HG03460 (cell line): ENCODE data around the gene IGSF3.
A peak's percentile ranks its signal among the peaks of the same experiment; 100 is the strongest.
"Not testable (repeated sequence)": the region's sequence is repeated elsewhere in the genome, so short reads cannot be mapped to it uniquely, and the experiment has no call there.

ENCODE experiments used
- ATAC-seq: cut with Tn5 transposase; IDR thresholded peaks from one replicate; pipeline ENCODE4 v1.9.1; 2021; ENCODE audit not compliant: unreplicated experiment

Gene IGSF3

GRCh38 chr1:116603646-116604045, 63.9 kb downstream of the IGSF3 start:
- not testable (repeated sequence) for ATAC-seq

DNA sequence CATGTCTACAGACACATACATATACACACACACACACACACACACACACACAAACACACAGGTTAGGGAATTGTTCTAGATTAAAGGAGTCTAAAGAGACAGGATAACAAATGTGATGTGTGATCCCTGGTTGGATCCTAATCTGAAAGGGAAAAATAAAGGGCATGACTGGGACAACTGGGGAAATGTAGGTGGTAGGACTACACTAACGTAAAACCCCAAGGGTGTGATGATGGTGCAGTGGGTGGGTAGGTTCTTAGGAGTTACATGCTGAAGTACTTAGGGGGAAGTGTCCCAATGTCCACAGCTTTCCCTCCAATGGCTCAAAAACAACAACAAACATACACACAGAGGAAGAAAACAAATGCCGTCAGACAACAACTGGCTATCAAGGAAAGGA, 68.2 kb downstream of the IGSF3 start:
- not testable (repeated sequence) for ATAC-seq

DNA sequence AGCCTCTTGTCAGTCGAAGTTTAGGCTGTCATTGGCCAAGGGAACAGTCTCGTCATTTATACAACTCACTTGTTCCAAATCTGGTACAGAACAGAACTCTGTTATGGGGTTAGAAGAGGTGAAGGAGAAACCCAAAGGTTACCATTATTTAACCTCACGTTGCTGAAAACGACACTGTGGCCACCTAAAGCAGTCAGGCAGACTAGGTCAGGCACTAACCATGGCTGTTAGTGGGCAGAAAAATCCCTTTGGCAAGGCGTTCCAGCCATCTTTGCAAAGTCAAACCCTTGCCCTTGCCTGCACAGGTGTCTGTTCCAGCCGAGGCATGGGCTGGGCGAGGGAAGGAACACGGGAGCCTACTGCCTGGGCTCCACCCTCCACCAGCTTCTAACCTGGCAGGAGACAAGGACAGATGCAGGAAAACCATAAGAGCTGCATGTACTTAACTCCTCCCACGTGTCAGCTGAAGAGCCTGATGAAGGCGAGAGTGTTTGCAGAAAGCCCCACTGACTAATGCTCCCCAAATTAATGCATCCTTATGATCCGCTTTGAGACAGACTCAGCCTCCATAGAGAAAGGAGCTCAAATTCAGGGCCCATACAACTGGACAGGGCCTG, 69.0 kb downstream of the IGSF3 start:
- not testable (repeated sequence) for ATAC-seq

- peak; percentile 66 for ATAC-seq
Measured at GRCh38 chr1:116597388-116597787, 70.1 kb downstream of the IGSF3 start.

DNA sequence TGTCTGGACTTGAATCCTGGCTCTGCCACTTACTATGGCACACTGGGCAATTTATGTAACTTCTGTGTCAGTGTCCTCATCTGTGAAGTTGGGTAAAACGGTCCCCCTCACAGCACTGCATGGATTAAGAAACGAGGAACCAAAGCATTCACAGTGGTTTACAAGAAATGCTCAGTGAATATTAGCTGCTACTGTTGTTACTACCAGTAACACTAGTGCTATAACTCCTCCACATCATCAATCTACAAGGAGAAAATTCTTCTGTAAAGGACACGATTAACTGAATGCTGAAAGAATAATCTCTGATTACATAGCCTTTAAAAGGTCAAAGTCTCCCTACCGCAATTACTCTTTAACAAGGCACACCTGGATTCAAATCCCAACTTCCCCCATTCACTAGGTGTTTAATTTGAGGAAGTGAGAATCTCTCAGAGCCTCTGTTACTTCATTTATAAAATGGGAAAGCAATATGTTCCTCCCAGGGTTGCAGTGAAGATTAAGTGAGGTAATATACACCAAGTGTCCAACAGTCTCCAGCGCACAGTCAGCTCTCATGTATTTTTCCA, 70.7 kb downstream of the IGSF3 start:
- ATAC-seq, result not testable (repeated sequence)

DNA sequence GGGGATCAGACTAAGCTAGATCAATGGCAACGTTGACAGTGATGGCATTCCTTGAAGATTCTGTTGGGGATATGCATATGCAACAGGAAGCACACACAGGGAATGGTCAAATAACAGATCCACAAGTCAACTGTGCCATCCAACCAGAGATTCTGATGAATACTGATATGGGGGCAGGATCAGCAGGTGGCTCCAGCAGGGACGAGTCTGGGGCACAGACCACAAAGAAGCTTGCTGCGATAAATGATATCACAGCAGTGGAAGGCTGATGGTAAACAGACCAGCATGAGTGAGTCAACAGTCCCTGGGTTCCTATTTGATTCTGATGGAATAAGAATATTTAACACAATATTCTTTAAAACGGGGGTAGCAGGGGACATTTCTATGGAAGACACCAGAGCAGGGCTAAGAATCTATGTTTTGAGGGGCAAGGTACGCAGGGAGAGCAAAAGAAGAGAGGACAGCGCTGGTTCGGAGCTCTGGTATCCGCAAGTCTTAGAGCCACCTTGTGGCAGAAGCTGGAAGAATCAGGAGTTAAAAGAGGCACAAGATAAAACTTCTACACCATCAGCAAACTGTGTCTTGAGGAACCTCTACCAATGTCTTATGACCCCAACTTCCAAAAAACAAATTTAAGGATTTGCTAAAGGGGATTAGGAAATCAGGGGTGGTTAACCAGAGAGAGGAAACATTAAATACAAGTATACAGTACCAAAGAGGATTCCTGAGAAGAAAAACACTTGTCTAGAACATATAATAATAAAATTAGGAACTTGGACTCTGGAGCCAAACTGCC, 71.4 kb downstream of the IGSF3 start:
- ATAC-seq, result peak; percentile 50

GRCh38 chr1:116595065-116595840, 72.3 kb downstream of the IGSF3 start:
- not testable (repeated sequence) for ATAC-seq

- not testable (repeated sequence) for ATAC-seq
Measured at GRCh38 chr1:116593977-116594376, 73.6 kb downstream of the IGSF3 start.

DNA sequence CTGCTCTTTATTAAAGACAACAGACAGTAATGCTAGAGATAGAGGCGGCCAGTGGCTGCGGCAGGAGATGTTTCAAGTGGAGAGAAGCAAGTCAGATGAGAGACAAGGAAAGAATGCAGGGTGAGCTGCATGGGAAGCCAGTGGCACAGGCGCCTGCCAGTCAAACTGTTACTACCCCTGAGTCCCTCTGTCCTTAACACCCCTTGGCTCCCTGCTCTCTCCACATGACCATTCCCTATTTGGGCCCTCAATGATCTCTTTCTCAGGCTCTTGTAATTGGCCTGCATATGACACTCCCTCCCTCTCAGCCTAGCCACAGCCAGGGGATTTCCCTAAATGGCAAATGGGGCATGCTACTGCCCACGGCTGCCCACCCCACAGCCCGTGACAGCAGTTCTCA, 74.1 kb downstream of the IGSF3 start:
- not testable (repeated sequence) for ATAC-seq

DNA sequence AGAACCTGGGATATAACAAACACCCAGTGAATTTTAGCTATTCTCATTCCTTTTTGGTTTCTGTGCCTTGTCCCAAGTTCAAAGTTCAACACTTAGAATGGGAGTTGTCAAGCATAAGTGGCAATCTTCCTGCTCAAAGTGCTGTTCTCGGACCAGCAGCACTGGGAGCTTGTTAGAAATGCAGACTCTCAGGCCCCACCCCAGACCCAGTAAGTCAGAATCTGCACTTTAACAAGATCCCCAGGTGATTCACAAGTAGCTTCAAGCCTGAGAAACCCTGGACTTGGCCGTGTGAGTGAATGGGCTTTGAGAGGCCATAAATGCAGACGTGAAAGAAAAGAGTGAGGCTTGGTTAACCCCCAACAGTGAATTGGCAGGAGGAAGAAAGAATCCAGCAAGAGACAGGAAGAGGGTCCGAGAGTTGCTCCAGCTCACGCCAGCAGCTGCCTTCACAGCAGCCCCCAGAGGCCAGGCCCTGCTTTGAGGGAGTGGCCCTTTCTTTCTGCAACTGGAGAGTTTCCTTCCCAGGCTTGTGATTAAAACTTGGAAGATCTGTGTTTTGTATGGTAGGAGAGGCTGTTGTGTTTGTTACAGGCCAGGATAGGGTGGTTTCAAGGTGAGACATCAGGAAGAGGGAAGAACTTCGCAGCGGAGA, 75.5 kb downstream of the IGSF3 start:
- ATAC-seq, result not testable (repeated sequence)

- not testable (repeated sequence) for ATAC-seq
Measured at GRCh38 chr1:116591006-116591950, 76.3 kb downstream of the IGSF3 start.

GRCh38 chr1:116590359-116591005, 77.1 kb downstream of the IGSF3 start:
- ATAC-seq, result not testable (repeated sequence)

- not testable (repeated sequence) for ATAC-seq
Measured at GRCh38 chr1:116589101-116589735, 78.3 kb downstream of the IGSF3 start.

GRCh38 chr1:116587501-116588227, 79.9 kb downstream of the IGSF3 start:
- no peak for ATAC-seq

GRCh38 chr1:116586741-116587143, 80.8 kb downstream of the IGSF3 start:
- ATAC-seq, result peak; percentile 63

DNA sequence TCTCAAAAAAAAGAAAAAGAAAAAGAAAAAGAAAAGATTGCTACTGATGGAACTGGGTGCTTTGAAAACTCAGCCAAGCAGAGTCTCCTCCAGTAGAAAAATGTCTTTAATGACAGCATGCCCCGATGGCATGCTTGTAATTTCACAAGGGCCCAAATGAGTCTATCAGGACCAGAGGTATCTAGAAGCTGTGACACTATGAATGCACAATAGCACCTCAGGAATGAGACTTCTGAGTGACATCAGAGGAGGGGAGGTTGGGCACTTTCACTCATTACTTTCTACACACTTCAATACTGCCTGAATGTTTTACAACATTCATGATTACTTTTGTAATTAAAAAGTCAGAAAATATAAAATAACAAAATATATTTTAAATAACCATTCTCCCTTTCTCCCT, 81.6 kb downstream of the IGSF3 start:
- no peak for ATAC-seq

- no peak for ATAC-seq
Measured at GRCh38 chr1:116581323-116581885, 86.1 kb downstream of the IGSF3 start.
